ENCODE measurements around the gene GDF15. TPM values are rescaled to one million over a fixed set of nuclear protein-coding genes. Genes with fewer than 3 reads are reported as not detected.
"Not testable (repeated sequence)": the region's sequence is repeated elsewhere in the genome, so short reads cannot be mapped to it uniquely, and the experiment has no call there.

GDF15 gene
- total and polyA plus RNA-seq, 3 donors from 2014 or later: 0.93 to 2.5 (median 1.0) TPM

- 93 to 96% methylated on average over 8 of the region's 8 CpGs for WGBS, 2 donors
- H3K27me3 ChIP-seq: no peaks in the 10 kb centered on the region
- TF ChIP-seq, protein P1, sequence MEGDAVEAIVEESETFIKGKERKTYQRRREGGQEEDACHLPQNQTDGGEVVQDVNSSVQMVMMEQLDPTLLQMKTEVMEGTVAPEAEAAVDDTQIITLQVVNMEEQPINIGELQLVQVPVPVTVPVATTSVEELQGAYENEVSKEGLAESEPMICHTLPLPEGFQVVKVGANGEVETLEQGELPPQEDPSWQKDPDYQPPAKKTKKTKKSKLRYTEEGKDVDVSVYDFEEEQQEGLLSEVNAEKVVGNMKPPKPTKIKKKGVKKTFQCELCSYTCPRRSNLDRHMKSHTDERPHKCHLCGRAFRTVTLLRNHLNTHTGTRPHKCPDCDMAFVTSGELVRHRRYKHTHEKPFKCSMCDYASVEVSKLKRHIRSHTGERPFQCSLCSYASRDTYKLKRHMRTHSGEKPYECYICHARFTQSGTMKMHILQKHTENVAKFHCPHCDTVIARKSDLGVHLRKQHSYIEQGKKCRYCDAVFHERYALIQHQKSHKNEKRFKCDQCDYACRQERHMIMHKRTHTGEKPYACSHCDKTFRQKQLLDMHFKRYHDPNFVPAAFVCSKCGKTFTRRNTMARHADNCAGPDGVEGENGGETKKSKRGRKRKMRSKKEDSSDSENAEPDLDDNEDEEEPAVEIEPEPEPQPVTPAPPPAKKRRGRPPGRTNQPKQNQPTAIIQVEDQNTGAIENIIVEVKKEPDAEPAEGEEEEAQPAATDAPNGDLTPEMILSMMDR (IDR thresholded peaks at IDR 0.05): no peak
- TF ChIP-seq POLR2A (IDR thresholded peaks at IDR 0.05): no peak
- no peaks in the 10 kb centered on the region for H3K36me3 ChIP-seq (ENCODE audit: low read depth, missing control alignments)
- intact Hi-C loops (cut with DNase I; ENCODE audit: low total_unique reads): no loop called here
- no peaks in the 10 kb centered on the region for H3K9me3 ChIP-seq
- H3K4me1 ChIP-seq: no peaks in the 10 kb centered on the region
- H3K27ac ChIP-seq: no peak overlapping the region
- no peak for DNase-seq
- H3K4me3 ChIP-seq: no peak overlapping the region
Observed at GRCh38 chr19:18353378-18354005, 32.5 kb upstream of the GDF15 start.

GRCh38 chr19:18354743-18355142, 31.2 kb upstream of the GDF15 start:
- H3K4me1 ChIP-seq; H3K4me3 ChIP-seq; H3K36me3 ChIP-seq (ENCODE audit: low read depth, missing control alignments); DNase-seq; H3K9me3 ChIP-seq; H3K27ac ChIP-seq; intact Hi-C loops (cut with DNase I; ENCODE audit: low total_unique reads); H3K27me3 ChIP-seq: not testable (repeated sequence)
- WGBS, 2 donors: 94 to 96% methylated on average over 7 of the region's 7 CpGs

- WGBS, 2 donors: 88 to 95% methylated on average over 3 of the region's 3 CpGs
Observed at GRCh38 chr19:18357041-18357440, 28.9 kb upstream of the GDF15 start.

DNA sequence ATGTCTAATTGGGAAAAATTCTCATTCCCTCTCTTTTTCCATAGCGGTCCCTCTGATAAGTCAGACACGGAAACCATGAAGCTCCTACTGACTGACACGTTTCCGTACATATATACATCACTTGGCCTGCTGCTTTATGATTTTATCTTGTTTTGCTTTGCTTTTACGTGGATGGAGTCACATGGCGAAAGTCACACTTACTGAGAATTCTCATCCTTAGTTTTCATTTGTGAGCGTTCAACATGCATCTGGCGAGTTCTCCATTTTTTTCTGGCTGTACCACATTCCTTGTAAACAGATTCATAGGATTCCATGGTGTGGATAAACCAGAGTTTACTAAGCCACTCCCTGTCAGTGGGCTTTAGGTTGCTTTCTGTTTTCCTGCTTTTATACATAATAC, 24.3 kb upstream of the GDF15 start:
- no peaks in the 10 kb centered on the region for H3K36me3 ChIP-seq (ENCODE audit: low read depth, missing control alignments)

More at GRCh38 chr19:18357041-18357440, 28.9 kb upstream of the GDF15 start:
- Histone ChIP-seq H3K36me3 (ENCODE audit: low read depth, missing control alignments) (no peaks in the 10 kb centered on the region), H3K4me1 (no peaks in the 10 kb centered on the region), H3K9me3 (no peaks in the 10 kb centered on the region), H3K4me3 (no peak overlapping the region), H3K27me3 (no peaks in the 10 kb centered on the region), H3K27ac (no peak overlapping the region)
- intact Hi-C loops (cut with DNase I; ENCODE audit: low total_unique reads): no loop called here
- no peak for DNase-seq
- TF ChIP-seq POLR2A (IDR thresholded peaks at IDR 0.05): no peak
- TF ChIP-seq, protein P1 (IDR thresholded peaks at IDR 0.05): no peak

DNA sequence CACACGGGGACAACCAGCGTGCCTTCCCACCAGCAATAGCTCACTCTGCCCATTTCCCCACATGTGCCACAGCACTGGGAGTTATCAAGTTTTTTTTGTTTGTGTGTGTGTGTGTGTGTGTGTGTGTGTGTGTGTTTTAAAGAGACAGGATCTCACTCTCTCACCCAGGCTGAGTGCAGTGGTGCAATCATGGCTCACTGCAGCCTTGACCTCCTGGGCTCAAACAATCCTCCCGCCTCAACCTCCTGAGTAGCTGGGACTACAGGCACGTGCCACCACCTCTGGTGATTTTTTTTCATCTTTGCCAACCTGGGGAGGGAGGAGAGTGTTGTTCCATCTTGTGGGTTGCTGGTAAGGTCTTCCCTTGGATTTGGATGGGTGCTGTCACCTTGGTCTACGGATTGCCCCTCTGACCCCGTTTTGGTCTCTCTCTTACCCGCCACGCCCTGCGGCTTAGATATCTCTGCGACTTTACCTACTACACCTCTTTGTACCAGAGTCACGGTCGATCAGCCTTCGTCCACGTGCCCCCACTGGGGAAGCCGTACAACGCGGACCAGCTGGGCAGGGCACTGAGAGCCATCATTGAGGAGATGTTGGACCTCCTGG, 22.9 kb upstream of the GDF15 start:
- H3K4me1 ChIP-seq: peaks cover 26% of the 10 kb centered on the region
- TF ChIP-seq, protein P1 (IDR thresholded peaks at IDR 0.05): no peak
- TF ChIP-seq POLR2A (IDR thresholded peaks at IDR 0.05): no peak
- intact Hi-C loops (cut with DNase I; ENCODE audit: low total_unique reads): no loop called here
- no peaks in the 10 kb centered on the region for H3K27me3 ChIP-seq
- DNase-seq: no peak
- H3K27ac ChIP-seq: peak overlapping the region; percentile 80 to 86
- no peaks in the 10 kb centered on the region for H3K9me3 ChIP-seq
- 89 to 92% methylated on average over 17 of the region's 17 CpGs for WGBS, 2 donors
- H3K4me3 ChIP-seq: no peak overlapping the region
- no peaks in the 10 kb centered on the region for H3K36me3 ChIP-seq (ENCODE audit: low read depth, missing control alignments)

More for the DNA sequence above, 24.3 kb upstream of the GDF15 start:
- no peak overlapping the region for H3K27ac ChIP-seq
- H3K4me1 ChIP-seq: peaks cover 26% of the 10 kb centered on the region
- TF ChIP-seq, protein P1 (IDR thresholded peaks at IDR 0.05): no peak
- TF ChIP-seq POLR2A (IDR thresholded peaks at IDR 0.05): no peak
- 89 to 95% methylated on average over 8 of the region's 8 CpGs for WGBS, 2 donors
- H3K27me3 ChIP-seq: no peaks in the 10 kb centered on the region
- no peak for DNase-seq
- H3K4me3 ChIP-seq: no peak overlapping the region
- intact Hi-C loops (cut with DNase I; ENCODE audit: low total_unique reads): no loop called here
- no peaks in the 10 kb centered on the region for H3K9me3 ChIP-seq

Measured in testis (tissue), 3 donors.